NT2/D1 (cell line): ENCODE data around the gene P2RX3.

Source experiments
- SUZ12 ChIP-seq: IDR thresholded peaks from 2 replicates; pipeline ENCODE4 v1.6.1; 2011; ENCODE audit not compliant: insufficient read length, insufficient read depth; ENCODE audit errors: extremely low read depth
- ZNF274 ChIP-seq: IDR thresholded peaks from 2 replicates; pipeline ENCODE4 v1.6.1; 2011; ENCODE audit warnings: mild to moderate bottlenecking, low read depth, low read length

GRCh38 chr11:57413681-57414080 lies 75.5 kb downstream of the P2RX3 start:
- no peak for TF ChIP-seq ZNF274
- TF ChIP-seq SUZ12, result no peak
